K562 (cell line): ENCODE measurements around the gene GRK4. TPM values are rescaled to one million over a fixed set of nuclear protein-coding genes. Genes with fewer than 3 reads are reported as not detected.

Experiments
- CREB1 ChIP-seq, 2 experiments: sonication (generic) in 1 of 2; formaldehyde crosslinking in 1 of 2; IDR thresholded peaks; 2 replicates each; pipeline versions ENCODE4 v1.6.1 to v1.8.0; 2012 to 2022; ENCODE audit warnings: inconsistent platforms in 1 of 2, mild to moderate bottlenecking in 1 of 2, missing genetic modification reagents in 1 of 2, moderate library complexity in 1 of 2
- DIDO1 ChIP-seq: fragments of 450-650 bp; IDR thresholded peaks from 2 replicates; pipeline ENCODE4 v1.6.1; 2016; ENCODE audit warnings: low read depth, missing biosample characterization, missing genetic modification characterization
- E2F3 ChIP-seq: fragments of 250-450 bp; sonication (Bioruptor Pico); IDR thresholded peaks from 2 replicates; pipeline ENCODE4 v1.4.0; 2020; ENCODE audit warnings: mild to moderate bottlenecking
- HCFC1 ChIP-seq: IDR thresholded peaks from 2 replicates; pipeline ENCODE4 v1.6.1; 2012; ENCODE audit warnings: low read depth, low read length, improper control_type of control experiment
- HNRNPK ChIP-seq: fragments of 200-400 bp; formaldehyde crosslinking; IDR thresholded peaks from one replicate; pipeline ENCODE4 v1.6.1; 2018; ENCODE audit warnings: mild to moderate bottlenecking, low read depth, low read length; ENCODE audit not compliant: poor library complexity, severe bottlenecking
- L3MBTL2 ChIP-seq: fragments of 450-650 bp; IDR thresholded peaks from 2 replicates; pipeline ENCODE4 v1.6.1; 2016; ENCODE audit warnings: mild to moderate bottlenecking, moderate library complexity
- MAZ ChIP-seq, 2 experiments: fragments of 450-650 bp in 1 of 2; sonication (generic) in 1 of 2; formaldehyde crosslinking; IDR thresholded peaks in 1 of 2; conservative IDR thresholded peaks in 1 of 2; 2 replicates each; pipeline versions ENCODE4 v1.4.0 to v1.5.0; 2020; ENCODE audit warnings: mild to moderate bottlenecking in 1 of 2, missing genetic modification reagents in 1 of 2
- MYC ChIP-seq, 2 experiments: fragments of 250-450 bp in 1 of 2; sonication (Bioruptor Pico) in 1 of 2; IDR thresholded peaks; 2 replicates each; pipeline versions ENCODE4 v1.5.1 to v1.6.1; 2012 to 2021; ENCODE audit warnings: low read depth in 2 of 2, borderline replicate concordance in 1 of 2, improper control_type of control experiment in 1 of 2, low read length in 1 of 2, mild to moderate bottlenecking in 1 of 2, moderate library complexity in 1 of 2
- NEUROD1 ChIP-seq: fragments of 150-350 bp; IDR thresholded peaks from 2 replicates; pipeline ENCODE4 v1.6.1; 2014; ENCODE audit warnings: borderline replicate concordance, low read length, low read depth; ENCODE audit not compliant: partially characterized antibody
- NRF1 ChIP-seq, 2 experiments: fragments of 450-650 bp; IDR thresholded peaks in 1 of 2; conservative IDR thresholded peaks in 1 of 2; 2 replicates each; pipeline ENCODE4 v1.6.1; 2014; ENCODE audit warnings: mild to moderate bottlenecking in 2 of 2
- PCBP1 ChIP-seq: fragments of 200-400 bp; formaldehyde crosslinking; IDR thresholded peaks from 2 replicates; pipeline ENCODE4 v1.6.1; 2018; ENCODE audit warnings: mild to moderate bottlenecking, low read depth, low read length; ENCODE audit not compliant: poor library complexity, severe bottlenecking
- POLR2A ChIP-seq: fragments of 450-650 bp; conservative IDR thresholded peaks from 2 replicates; pipeline ENCODE4 v1.6.1; 2016
- SAFB2 ChIP-seq: fragments of 200-400 bp; formaldehyde crosslinking; IDR thresholded peaks from 2 replicates; pipeline ENCODE4 v1.6.1; 2018; ENCODE audit warnings: borderline replicate concordance, low read length, low read depth, moderate library complexity; ENCODE audit not compliant: severe bottlenecking
- SMARCC2 ChIP-seq: fragments of 450-650 bp; IDR thresholded peaks from 2 replicates; pipeline ENCODE4 v1.6.1; 2017; ENCODE audit warnings: antibody characterized with exemption, moderate library complexity, mild to moderate bottlenecking, low read depth
- SMC3 ChIP-seq: conservative IDR thresholded peaks from 2 replicates; pipeline ENCODE4 v1.6.1; 2011; ENCODE audit warnings: low read depth, low read length, improper control_type of control experiment; ENCODE audit not compliant: insufficient read depth
- TBP ChIP-seq: optimal IDR thresholded peaks from 2 replicates; pipeline ENCODE3; 2011; ENCODE audit warnings: low read depth, low read length, improper control_type of control experiment
- ZEB2 ChIP-seq: fragments of 450-650 bp; IDR thresholded peaks from 2 replicates; pipeline ENCODE4 v1.6.1; 2016
- ZFX ChIP-seq: sonication (generic); formaldehyde crosslinking; IDR thresholded peaks from 2 replicates; pipeline ENCODE4 v1.8.0; 2022; ENCODE audit warnings: mild to moderate bottlenecking, missing genetic modification reagents, moderate library complexity
- ZNF644 ChIP-seq: fragments of 200-800 bp; sonication (Bioruptor generic); IDR thresholded peaks from 2 replicates; pipeline ENCODE4 v1.6.1; 2016; ENCODE audit warnings: low read depth, missing genetic modification characterization, missing compliant biosample characterization
- ZNF766 ChIP-seq: fragments of 200-800 bp; sonication (Bioruptor generic); conservative IDR thresholded peaks from 2 replicates; pipeline ENCODE4 v1.6.1; 2016; ENCODE audit warnings: missing genetic modification characterization, missing compliant biosample characterization
- polyA plus RNA-seq, 8 experiments: library from polyadenylated mRNA; depleted of rRNA in 4 of 8; stranded (reverse) in 5 of 8; unstranded in 3 of 8; fragments of >200 nt; fragmentation: Nextera tagmentation in 2 of 8; fragmentation: Illumina TruSeq in 1 of 8; extraction: Ambion mirVana in 2 of 8; extraction: Trizol in 1 of 8; gene quantifications; 2 replicates each; pipeline versions ENCODE4 v1.2.1 to v1.2.3, GENCODE V29; 2011 to 2014; ENCODE audit warnings: inconsistent platforms in 1 of 8, missing spikeins in 1 of 8
- total RNA-seq, 7 experiments: library from RNA; depleted of rRNA in 6 of 7; stranded (reverse); fragments of >200 nt in 6 of 7; fragmentation: Illumina TruSeq in 2 of 7; extraction: Trizol in 2 of 7; gene quantifications; 2 replicates each; pipeline versions ENCODE4 v1.2.1 to v1.2.3, GENCODE V29; 2011 to 2021; ENCODE audit warnings: low replicate concordance in 1 of 7
- TF ChIP-seq, protein P1 (sequence below): fragments of 450-650 bp; formaldehyde crosslinking; IDR thresholded peaks from 2 replicates; pipeline ENCODE4 v1.4.0; 2020; ENCODE audit warnings: mild to moderate bottlenecking, moderate library complexity
- TF ChIP-seq, protein P2 (sequence below): sonication (generic); formaldehyde crosslinking; IDR thresholded peaks from 2 replicates; pipeline ENCODE4 v1.8.0; 2022; ENCODE audit warnings: mild to moderate bottlenecking, low read depth, missing genetic modification reagents
- TF ChIP-seq, protein P3 (sequence below): fragments of 450-650 bp; IDR thresholded peaks from 2 replicates; pipeline ENCODE4 v1.6.1; 2017; ENCODE audit warnings: antibody characterized with exemption

The GRK4 gene
- total and polyA plus RNA-seq, 9 of the 15 experiments (the other 6 are each of a cell fraction or from before 2014, with no cell fraction given) = 1.1 to 4.8 (median 2.6) TPM

DNA sequence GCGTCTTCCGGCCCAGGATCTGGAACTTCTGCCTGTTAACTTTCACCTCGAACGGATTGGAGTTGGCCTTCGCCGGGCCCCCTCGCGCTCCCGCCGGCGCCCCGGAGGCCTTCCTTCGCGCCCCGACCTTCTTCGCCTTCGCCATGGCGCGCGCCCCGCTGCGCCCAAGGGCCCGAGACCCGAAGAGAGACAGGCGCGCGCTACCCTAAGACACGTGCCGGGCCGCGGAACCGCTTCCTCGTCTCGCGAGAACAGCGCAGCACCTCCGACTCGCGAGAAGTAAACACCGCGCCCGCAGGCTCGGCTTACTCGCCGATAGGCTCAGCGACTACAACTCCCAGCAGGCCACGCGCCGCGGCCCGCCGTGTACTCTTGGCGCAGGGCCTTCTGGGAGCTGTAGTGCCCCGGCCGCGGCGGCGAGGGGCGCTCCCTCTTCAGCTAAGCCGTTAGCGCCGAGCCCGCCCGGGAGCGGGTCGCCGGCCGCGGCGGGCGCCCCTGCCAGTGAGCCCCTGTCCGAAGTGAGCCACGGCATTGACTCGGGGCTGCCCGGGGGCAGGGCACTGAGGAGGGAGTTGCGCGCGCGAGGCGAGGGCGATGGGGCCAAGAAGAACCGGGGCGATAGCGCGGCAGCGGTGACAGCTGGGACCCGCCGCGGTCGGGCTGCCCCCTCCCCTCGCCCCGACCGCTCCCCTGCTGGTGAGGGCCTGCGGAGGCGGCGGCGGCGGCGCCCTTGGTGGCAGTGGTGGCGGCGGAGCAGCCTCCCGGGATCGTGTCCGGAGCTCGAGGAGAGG is at the start of gene GRK4, which contains the start of gene NOP14 (continued):
- TF ChIP-seq ZNF766 (CRISPR knock-in tag) (peak; percentile 97), SMARCC2 (no peak), DIDO1 (tag) (peak; percentile 90), ZEB2 (no peak), ZNF644 (peak; percentile 80; the same call in 1 of the 2 replicates), MYC (IDR thresholded peaks at IDR 0.05; ENCODE audit: low read depth, low read length) (peak; percentile 99), MYC (CRISPR knock-in tag; IDR thresholded peaks at IDR 0.05; ENCODE audit: borderline replicate concordance, low read depth) (peak; percentile 96; the same call in 1 of the 2 replicates), ZFX (CRISPR knock-in tag) (peak; percentile 99), CREB1 (IDR thresholded peaks at IDR 0.05) (peak; percentile 79), CREB1 (CRISPR knock-in tag; IDR thresholded peaks at IDR 0.05) (peak; percentile 85), MAZ (CRISPR knock-in tag; conservative IDR thresholded peaks at IDR 0.05 in 1 of 2, IDR thresholded peaks at IDR 0.05 in 1 of 2) (peak; percentile 82 to 89), HCFC1 (peak; percentile 99), POLR2A (peak; percentile 88), SAFB2 (no peak), HNRNPK (peak; percentile 14), PCBP1 (peak; percentile 57), SMC3 (0 out of 2 replicates have a peak, but pooled peaks have one; percentile 5), NEUROD1 (peak; percentile 86), E2F3 (CRISPR knock-in tag) (peak; percentile 81), L3MBTL2 (peak; percentile 100), NRF1 (conservative IDR thresholded peaks at IDR 0.05 in 1 of 2, IDR thresholded peaks at IDR 0.05 in 1 of 2) (peak; percentile 75 to 81), TBP (peak; percentile 74)
- TF ChIP-seq, protein P1, sequence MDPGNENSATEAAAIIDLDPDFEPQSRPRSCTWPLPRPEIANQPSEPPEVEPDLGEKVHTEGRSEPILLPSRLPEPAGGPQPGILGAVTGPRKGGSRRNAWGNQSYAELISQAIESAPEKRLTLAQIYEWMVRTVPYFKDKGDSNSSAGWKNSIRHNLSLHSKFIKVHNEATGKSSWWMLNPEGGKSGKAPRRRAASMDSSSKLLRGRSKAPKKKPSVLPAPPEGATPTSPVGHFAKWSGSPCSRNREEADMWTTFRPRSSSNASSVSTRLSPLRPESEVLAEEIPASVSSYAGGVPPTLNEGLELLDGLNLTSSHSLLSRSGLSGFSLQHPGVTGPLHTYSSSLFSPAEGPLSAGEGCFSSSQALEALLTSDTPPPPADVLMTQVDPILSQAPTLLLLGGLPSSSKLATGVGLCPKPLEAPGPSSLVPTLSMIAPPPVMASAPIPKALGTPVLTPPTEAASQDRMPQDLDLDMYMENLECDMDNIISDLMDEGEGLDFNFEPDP (CRISPR knock-in tag) = 0 out of 2 replicates have a peak, but pooled peaks have one; percentile 57
- TF ChIP-seq, protein P2, sequence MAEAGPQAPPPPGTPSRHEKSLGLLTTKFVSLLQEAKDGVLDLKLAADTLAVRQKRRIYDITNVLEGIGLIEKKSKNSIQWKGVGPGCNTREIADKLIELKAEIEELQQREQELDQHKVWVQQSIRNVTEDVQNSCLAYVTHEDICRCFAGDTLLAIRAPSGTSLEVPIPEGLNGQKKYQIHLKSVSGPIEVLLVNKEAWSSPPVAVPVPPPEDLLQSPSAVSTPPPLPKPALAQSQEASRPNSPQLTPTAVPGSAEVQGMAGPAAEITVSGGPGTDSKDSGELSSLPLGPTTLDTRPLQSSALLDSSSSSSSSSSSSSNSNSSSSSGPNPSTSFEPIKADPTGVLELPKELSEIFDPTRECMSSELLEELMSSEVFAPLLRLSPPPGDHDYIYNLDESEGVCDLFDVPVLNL = peak; percentile 48; the same call in 1 of the 2 replicates
- TF ChIP-seq, protein P3, sequence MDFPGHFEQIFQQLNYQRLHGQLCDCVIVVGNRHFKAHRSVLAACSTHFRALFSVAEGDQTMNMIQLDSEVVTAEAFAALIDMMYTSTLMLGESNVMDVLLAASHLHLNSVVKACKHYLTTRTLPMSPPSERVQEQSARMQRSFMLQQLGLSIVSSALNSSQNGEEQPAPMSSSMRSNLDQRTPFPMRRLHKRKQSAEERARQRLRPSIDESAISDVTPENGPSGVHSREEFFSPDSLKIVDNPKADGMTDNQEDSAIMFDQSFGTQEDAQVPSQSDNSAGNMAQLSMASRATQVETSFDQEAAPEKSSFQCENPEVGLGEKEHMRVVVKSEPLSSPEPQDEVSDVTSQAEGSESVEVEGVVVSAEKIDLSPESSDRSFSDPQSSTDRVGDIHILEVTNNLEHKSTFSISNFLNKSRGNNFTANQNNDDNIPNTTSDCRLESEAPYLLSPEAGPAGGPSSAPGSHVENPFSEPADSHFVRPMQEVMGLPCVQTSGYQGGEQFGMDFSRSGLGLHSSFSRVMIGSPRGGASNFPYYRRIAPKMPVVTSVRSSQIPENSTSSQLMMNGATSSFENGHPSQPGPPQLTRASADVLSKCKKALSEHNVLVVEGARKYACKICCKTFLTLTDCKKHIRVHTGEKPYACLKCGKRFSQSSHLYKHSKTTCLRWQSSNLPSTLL = no peak
